ENCODE results near the gene CTCFL.
"Not testable (repeated sequence)": the region's sequence is repeated elsewhere in the genome, so short reads cannot be mapped to it uniquely, and the experiment has no call there.

CTCFL gene

GRCh38 chr20:57500962-57501361, 24.0 kb downstream of the CTCFL start:
- Histone ChIP-seq H3K27ac (ENCODE audit: low read depth, low read length) (no peak overlapping the region), H3K4me3 (ENCODE audit: low read depth in 1 of 5, low read length in 5 of 5) (no peak overlapping the region), H3K36me3 (ENCODE audit: control insufficient read depth in 5 of 5, insufficient read depth in 5 of 5, low read length in 5 of 5) (no peaks in the 10 kb centered on the region), H3K4me1 (ENCODE audit: control insufficient read depth in 5 of 5, insufficient read depth in 5 of 5, low read length in 5 of 5) (peaks cover 0 to 24% (median 16%) of the 10 kb centered on the region in 5 donors), H3K27me3 (ENCODE audit: control insufficient read depth in 5 of 5, insufficient read depth in 4 of 5, low read length in 5 of 5) (peaks cover 0 to 10% (median 6%) of the 10 kb centered on the region in 5 donors), H3K9ac (ENCODE audit: low read length in 5 of 5) (no peak overlapping the region), H3K9me3 (ENCODE audit: control insufficient read depth in 5 of 5, low read length in 5 of 5) (no peaks in the 10 kb centered on the region)

GRCh38 chr20:57500235-57500634, 24.7 kb downstream of the CTCFL start:
- Histone ChIP-seq H3K4me3 (ENCODE audit: low read depth in 1 of 5, low read length in 5 of 5) (no peak overlapping the region), H3K27ac (ENCODE audit: low read depth, low read length) (no peak overlapping the region), H3K9ac (ENCODE audit: low read length in 5 of 5) (no peak overlapping the region), H3K36me3 (ENCODE audit: control insufficient read depth in 5 of 5, insufficient read depth in 5 of 5, low read length in 5 of 5) (no peaks in the 10 kb centered on the region), H3K27me3 (ENCODE audit: control insufficient read depth in 5 of 5, insufficient read depth in 4 of 5, low read length in 5 of 5) (peaks cover 0 to 10% (median 6%) of the 10 kb centered on the region in 5 donors), H3K4me1 (ENCODE audit: control insufficient read depth in 5 of 5, insufficient read depth in 5 of 5, low read length in 5 of 5) (peaks cover 0 to 20% (median 11%) of the 10 kb centered on the region in 5 donors), H3K9me3 (ENCODE audit: control insufficient read depth in 5 of 5, low read length in 5 of 5) (no peaks in the 10 kb centered on the region)

DNA sequence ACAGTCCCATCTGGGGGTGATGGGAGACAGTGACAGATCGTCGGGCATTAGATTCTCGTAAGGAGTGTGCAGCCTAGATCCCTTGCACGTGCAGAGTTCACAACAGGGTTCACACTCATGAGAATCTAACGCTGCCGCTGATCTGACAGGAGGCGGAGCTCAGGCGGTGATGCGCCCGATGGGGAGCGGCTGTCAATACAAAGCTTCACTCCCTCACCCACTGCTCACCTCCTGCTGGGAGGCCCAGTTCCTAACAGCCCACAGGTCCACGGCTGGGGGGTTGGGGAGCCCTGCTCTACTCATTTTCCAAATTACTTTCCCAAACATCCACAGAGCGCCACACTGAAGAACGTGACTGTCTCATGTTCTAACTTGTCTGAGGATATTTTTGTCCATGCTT, 25.3 kb downstream of the CTCFL start:
- no peak overlapping the region for H3K9ac ChIP-seq (ENCODE audit: low read length in 5 of 5)
- no peak overlapping the region for H3K4me3 ChIP-seq (ENCODE audit: low read depth in 1 of 5, low read length in 5 of 5)
- no peaks in the 10 kb centered on the region for H3K9me3 ChIP-seq (ENCODE audit: control insufficient read depth in 5 of 5, low read length in 5 of 5)
- no peak overlapping the region for H3K27ac ChIP-seq (ENCODE audit: low read depth, low read length)
- H3K36me3 ChIP-seq (ENCODE audit: control insufficient read depth in 5 of 5, insufficient read depth in 5 of 5, low read length in 5 of 5), result no peaks in the 10 kb centered on the region
- H3K4me1 ChIP-seq (ENCODE audit: control insufficient read depth in 5 of 5, insufficient read depth in 5 of 5, low read length in 5 of 5), result peaks cover 0 to 25% (median 16%) of the 10 kb centered on the region in 5 donors
- H3K27me3 ChIP-seq (ENCODE audit: control insufficient read depth in 5 of 5, insufficient read depth in 4 of 5, low read length in 5 of 5), result peaks cover 0 to 10% (median 6%) of the 10 kb centered on the region in 5 donors

GRCh38 chr20:57498425-57499400, 26.2 kb downstream of the CTCFL start:
- Histone ChIP-seq H3K4me3 (ENCODE audit: low read depth in 1 of 5, low read length in 5 of 5) (no peak overlapping the region), H3K27me3 (ENCODE audit: control insufficient read depth in 5 of 5, insufficient read depth in 4 of 5, low read length in 5 of 5) (peaks cover 0 to 10% (median 6%) of the 10 kb centered on the region in 5 donors), H3K36me3 (ENCODE audit: control insufficient read depth in 5 of 5, insufficient read depth in 5 of 5, low read length in 5 of 5) (no peaks in the 10 kb centered on the region), H3K9ac (ENCODE audit: low read length in 5 of 5) (no peak overlapping the region), H3K4me1 (ENCODE audit: control insufficient read depth in 5 of 5, insufficient read depth in 5 of 5, low read length in 5 of 5) (peaks cover 0 to 25% (median 16%) of the 10 kb centered on the region in 5 donors), H3K27ac (ENCODE audit: low read depth, low read length) (no peak overlapping the region), H3K9me3 (ENCODE audit: control insufficient read depth in 5 of 5, low read length in 5 of 5) (no peaks in the 10 kb centered on the region)

DNA sequence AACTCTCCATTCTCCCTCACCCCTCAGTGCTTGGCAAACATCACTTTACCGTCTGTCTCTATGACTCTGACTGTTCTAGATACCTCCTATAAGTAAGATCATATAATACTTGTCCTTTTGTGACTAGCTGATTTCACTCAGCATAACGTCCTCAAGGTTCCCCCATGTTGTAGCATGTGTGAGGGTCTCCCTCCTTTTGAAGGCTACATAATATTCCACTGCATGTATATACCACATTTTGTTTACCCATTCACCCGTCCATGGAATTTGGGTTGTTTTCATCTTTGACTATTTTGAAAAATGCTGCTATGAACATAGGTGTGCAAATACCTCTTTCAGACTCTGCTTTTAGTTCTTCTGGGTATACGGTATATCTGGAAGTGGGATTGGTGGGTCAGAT, 28.3 kb downstream of the CTCFL start:
- H3K9ac ChIP-seq (ENCODE audit: low read length in 5 of 5), result no peak overlapping the region
- peaks cover 0 to 10% (median 4%) of the 10 kb centered on the region in 5 donors for H3K27me3 ChIP-seq (ENCODE audit: control insufficient read depth in 5 of 5, insufficient read depth in 4 of 5, low read length in 5 of 5)
- peaks cover 0 to 11% (median 10%) of the 10 kb centered on the region in 5 donors for H3K4me1 ChIP-seq (ENCODE audit: control insufficient read depth in 5 of 5, insufficient read depth in 5 of 5, low read length in 5 of 5)
- H3K36me3 ChIP-seq (ENCODE audit: control insufficient read depth in 5 of 5, insufficient read depth in 5 of 5, low read length in 5 of 5), result no peaks in the 10 kb centered on the region
- H3K9me3 ChIP-seq (ENCODE audit: control insufficient read depth in 5 of 5, low read length in 5 of 5), result no peaks in the 10 kb centered on the region
- no peak overlapping the region for H3K27ac ChIP-seq (ENCODE audit: low read depth, low read length)
- H3K4me3 ChIP-seq (ENCODE audit: low read depth in 1 of 5, low read length in 5 of 5), result no peak overlapping the region

- H3K27me3 ChIP-seq (ENCODE audit: control insufficient read depth in 5 of 5, insufficient read depth in 4 of 5, low read length in 5 of 5), result peaks cover 0 to 10% (median 3%) of the 10 kb centered on the region in 5 donors
- H3K27ac ChIP-seq (ENCODE audit: low read depth, low read length), result no peak overlapping the region
Observed at GRCh38 chr20:57495978-57496377, 29.0 kb downstream of the CTCFL start.

DNA sequence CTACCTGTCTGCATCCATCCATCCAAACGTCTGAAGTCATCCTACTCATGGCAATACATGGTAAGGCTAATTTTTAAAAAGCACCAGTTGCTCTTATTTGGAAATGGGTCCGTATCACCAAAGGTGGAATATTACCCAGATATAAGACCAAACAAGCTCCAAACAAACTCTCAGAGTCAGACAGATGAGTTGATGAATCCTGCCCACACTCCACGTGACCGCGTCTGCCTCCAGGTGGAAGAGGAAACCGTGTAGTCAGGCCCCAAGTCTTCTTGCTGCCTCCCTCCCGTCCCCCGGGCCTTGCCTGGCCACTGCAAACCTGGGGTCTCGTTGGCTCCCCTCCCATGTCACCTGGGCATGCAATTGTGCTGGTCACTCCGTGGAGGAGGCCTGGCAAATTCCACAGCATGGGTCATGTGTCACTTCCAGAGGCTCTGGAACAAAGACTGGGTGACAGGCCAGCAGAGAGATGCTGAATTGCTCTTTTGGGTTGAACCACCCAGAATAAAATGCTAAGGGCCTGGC, 31.8 kb downstream of the CTCFL start:
- Histone ChIP-seq H3K27ac (ENCODE audit: low read depth, low read length) (no peak overlapping the region), H3K9me3 (ENCODE audit: control insufficient read depth in 5 of 5, low read length in 5 of 5) (no peaks in the 10 kb centered on the region), H3K4me1 (ENCODE audit: control insufficient read depth in 5 of 5, insufficient read depth in 5 of 5, low read length in 5 of 5) (peaks cover 0 to 5% (median 5%) of the 10 kb centered on the region in 5 donors), H3K4me3 (ENCODE audit: low read depth in 1 of 5, low read length in 5 of 5) (no peak overlapping the region), H3K27me3 (ENCODE audit: control insufficient read depth in 5 of 5, insufficient read depth in 4 of 5, low read length in 5 of 5) (peaks cover 0 to 10% (median 0%) of the 10 kb centered on the region in 5 donors), H3K36me3 (ENCODE audit: control insufficient read depth in 5 of 5, insufficient read depth in 5 of 5, low read length in 5 of 5) (no peaks in the 10 kb centered on the region), H3K9ac (ENCODE audit: low read length in 5 of 5) (no peak overlapping the region)

More at GRCh38 chr20:57495978-57496377, 29.0 kb downstream of the CTCFL start:
- Histone ChIP-seq H3K9me3 (ENCODE audit: control insufficient read depth in 5 of 5, low read length in 5 of 5) (no peaks in the 10 kb centered on the region), H3K4me3 (ENCODE audit: low read depth in 1 of 5, low read length in 5 of 5) (no peak overlapping the region), H3K9ac (ENCODE audit: low read length in 5 of 5) (no peak overlapping the region), H3K4me1 (ENCODE audit: control insufficient read depth in 5 of 5, insufficient read depth in 5 of 5, low read length in 5 of 5) (peaks cover 0 to 11% (median 10%) of the 10 kb centered on the region in 5 donors), H3K36me3 (ENCODE audit: control insufficient read depth in 5 of 5, insufficient read depth in 5 of 5, low read length in 5 of 5) (no peaks in the 10 kb centered on the region)

- no peak overlapping the region for H3K27ac ChIP-seq (ENCODE audit: low read depth, low read length)
- H3K27me3 ChIP-seq (ENCODE audit: control insufficient read depth in 5 of 5, insufficient read depth in 4 of 5, low read length in 5 of 5), result no peaks in the 10 kb centered on the region
- H3K4me3 ChIP-seq (ENCODE audit: low read depth in 1 of 5, low read length in 5 of 5), result no peak overlapping the region
- H3K9me3 ChIP-seq (ENCODE audit: control insufficient read depth in 5 of 5, low read length in 5 of 5), result no peaks in the 10 kb centered on the region
- peaks cover 0 to 5% (median 5%) of the 10 kb centered on the region in 5 donors for H3K4me1 ChIP-seq (ENCODE audit: control insufficient read depth in 5 of 5, insufficient read depth in 5 of 5, low read length in 5 of 5)
- H3K36me3 ChIP-seq (ENCODE audit: control insufficient read depth in 5 of 5, insufficient read depth in 5 of 5, low read length in 5 of 5), result no peaks in the 10 kb centered on the region
- no peak overlapping the region for H3K9ac ChIP-seq (ENCODE audit: low read length in 5 of 5)
Observed at GRCh38 chr20:57491373-57491772, 33.6 kb downstream of the CTCFL start.

GRCh38 chr20:57488277-57488676, 36.7 kb downstream of the CTCFL start:
- H3K27me3 ChIP-seq (ENCODE audit: control insufficient read depth in 5 of 5, insufficient read depth in 4 of 5, low read length in 5 of 5); H3K36me3 ChIP-seq (ENCODE audit: control insufficient read depth in 5 of 5, insufficient read depth in 5 of 5, low read length in 5 of 5); H3K4me3 ChIP-seq (ENCODE audit: low read depth in 1 of 5, low read length in 5 of 5); H3K27ac ChIP-seq (ENCODE audit: low read depth, low read length); H3K9ac ChIP-seq (ENCODE audit: low read length in 5 of 5); H3K4me1 ChIP-seq (ENCODE audit: control insufficient read depth in 5 of 5, insufficient read depth in 5 of 5, low read length in 5 of 5); H3K9me3 ChIP-seq (ENCODE audit: control insufficient read depth in 5 of 5, low read length in 5 of 5): not testable (repeated sequence)

DNA sequence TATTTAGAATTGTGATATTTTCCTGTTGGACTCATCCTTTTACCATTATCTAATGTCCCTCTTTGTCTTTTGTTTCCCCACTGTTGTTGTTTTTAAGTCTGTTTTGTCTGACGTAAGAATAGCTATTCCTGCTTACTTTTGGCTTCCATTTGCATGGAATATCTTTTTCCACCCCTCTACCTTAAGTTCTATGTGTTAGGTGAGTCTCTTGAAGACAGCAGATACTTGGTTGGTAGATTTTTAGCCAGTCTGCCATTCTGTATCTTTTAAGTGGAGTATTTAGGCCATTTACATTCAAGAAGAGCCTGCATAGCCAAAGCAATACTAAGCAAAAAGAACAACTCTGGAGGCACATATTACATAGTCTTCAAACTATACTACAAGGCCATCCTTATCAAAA, 39.2 kb downstream of the CTCFL start:
- Histone ChIP-seq H3K4me1 (ENCODE audit: control insufficient read depth in 5 of 5, insufficient read depth in 5 of 5, low read length in 5 of 5) (peaks cover 0 to 3% (median 0%) of the 10 kb centered on the region in 5 donors), H3K9ac (ENCODE audit: low read length in 5 of 5) (no peak overlapping the region), H3K36me3 (ENCODE audit: control insufficient read depth in 5 of 5, insufficient read depth in 5 of 5, low read length in 5 of 5) (no peaks in the 10 kb centered on the region), H3K27me3 (ENCODE audit: control insufficient read depth in 5 of 5, insufficient read depth in 4 of 5, low read length in 5 of 5) (peaks cover 7 to 17% (median 9%) of the 10 kb centered on the region in 5 donors), H3K4me3 (ENCODE audit: low read depth in 1 of 5, low read length in 5 of 5) (no peak overlapping the region), H3K27ac (ENCODE audit: low read depth, low read length) (no peak overlapping the region), H3K9me3 (ENCODE audit: control insufficient read depth in 5 of 5, low read length in 5 of 5) (no peaks in the 10 kb centered on the region)
